HUDEP-2 (cell line): ENCODE results near the gene ATP2C2.
"Not testable (repeated sequence)": the region's sequence is repeated elsewhere in the genome, so short reads cannot be mapped to it uniquely, and the experiment has no call there.

Experiments
- DNase-seq, 76 experiments: peaks; one replicate each; lab custom pipeline; 2025; ENCODE audit not compliant: unreplicated experiment in 76 of 76; lab: John Stamatoyannopoulos, UW

ATP2C2 gene, protein sequence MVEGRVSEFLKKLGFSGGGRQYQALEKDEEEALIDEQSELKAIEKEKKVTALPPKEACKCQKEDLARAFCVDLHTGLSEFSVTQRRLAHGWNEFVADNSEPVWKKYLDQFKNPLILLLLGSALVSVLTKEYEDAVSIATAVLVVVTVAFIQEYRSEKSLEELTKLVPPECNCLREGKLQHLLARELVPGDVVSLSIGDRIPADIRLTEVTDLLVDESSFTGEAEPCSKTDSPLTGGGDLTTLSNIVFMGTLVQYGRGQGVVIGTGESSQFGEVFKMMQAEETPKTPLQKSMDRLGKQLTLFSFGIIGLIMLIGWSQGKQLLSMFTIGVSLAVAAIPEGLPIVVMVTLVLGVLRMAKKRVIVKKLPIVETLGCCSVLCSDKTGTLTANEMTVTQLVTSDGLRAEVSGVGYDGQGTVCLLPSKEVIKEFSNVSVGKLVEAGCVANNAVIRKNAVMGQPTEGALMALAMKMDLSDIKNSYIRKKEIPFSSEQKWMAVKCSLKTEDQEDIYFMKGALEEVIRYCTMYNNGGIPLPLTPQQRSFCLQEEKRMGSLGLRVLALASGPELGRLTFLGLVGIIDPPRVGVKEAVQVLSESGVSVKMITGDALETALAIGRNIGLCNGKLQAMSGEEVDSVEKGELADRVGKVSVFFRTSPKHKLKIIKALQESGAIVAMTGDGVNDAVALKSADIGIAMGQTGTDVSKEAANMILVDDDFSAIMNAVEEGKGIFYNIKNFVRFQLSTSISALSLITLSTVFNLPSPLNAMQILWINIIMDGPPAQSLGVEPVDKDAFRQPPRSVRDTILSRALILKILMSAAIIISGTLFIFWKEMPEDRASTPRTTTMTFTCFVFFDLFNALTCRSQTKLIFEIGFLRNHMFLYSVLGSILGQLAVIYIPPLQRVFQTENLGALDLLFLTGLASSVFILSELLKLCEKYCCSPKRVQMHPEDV

DNA sequence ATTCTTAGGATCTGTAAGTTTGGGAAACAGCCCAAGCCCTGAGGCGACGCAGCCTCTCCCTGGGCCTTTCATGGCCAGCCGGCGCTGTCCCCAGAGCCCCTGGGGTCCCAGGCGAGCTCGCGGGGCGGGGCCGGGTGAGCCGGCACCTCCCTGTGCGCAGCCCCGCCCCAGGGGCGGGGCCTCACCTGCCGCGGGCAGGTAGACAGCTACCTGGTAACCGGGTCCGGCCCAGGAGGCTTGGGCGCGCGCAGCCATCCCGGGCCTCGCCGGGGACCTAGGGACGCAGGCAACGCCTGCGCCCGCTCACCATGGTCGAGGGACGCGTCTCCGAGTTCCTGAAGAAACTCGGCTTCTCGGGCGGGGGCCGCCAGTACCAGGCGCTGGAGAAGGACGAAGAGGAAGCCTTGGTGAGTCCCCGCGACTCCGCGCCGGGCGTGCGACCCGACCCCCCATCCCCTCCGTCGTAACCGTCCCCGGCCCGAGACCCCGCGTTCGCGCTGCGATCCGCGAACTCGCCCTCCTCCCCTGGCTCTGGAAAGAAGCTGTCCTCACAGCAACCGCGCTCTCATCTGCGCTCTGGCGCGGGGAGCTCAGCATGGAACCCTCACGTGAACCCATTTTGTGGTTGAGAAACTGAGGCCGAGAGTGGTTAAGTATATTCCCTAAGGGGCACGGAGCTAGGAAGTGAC lies at the start of gene ATP2C2:
TSS of gene ATP2C2 (plus strand) at position 231 of the 689 bp plus-strand sequence. CDS start at position 309, 78 bp downstream.
- DNase-seq: no peak

DNA sequence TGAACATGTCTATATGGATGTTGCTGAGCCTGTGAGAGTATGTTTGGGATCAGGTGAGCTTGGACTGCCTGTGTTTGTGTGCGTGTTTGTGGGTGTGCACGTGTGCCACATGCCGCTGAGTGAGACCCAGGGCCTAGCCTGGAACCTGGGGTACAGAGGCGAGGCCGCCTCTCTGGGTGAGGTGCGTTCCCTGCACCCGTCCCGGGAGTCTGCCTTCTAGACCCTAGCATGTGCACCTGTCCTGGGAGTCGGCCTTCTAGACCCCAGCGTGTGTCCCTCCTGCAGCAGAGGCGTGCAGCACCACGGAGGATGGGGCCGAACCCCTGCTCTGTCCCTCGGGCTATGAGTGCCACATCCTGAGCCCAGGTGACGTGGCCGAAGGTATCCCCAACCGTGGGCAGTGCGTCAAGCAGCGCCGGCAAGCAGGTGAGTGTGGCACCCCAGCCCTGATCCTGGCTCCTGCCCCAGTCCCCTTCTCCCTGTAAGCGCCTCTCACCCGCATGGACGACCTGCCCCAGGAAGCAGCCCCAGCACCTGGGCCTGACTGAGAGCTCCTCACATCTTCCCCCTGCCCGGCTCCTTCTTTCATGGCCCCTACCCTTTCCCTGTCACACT lies 49.1 kb upstream of the ATP2C2 start:
- no peak for DNase-seq

DNA sequence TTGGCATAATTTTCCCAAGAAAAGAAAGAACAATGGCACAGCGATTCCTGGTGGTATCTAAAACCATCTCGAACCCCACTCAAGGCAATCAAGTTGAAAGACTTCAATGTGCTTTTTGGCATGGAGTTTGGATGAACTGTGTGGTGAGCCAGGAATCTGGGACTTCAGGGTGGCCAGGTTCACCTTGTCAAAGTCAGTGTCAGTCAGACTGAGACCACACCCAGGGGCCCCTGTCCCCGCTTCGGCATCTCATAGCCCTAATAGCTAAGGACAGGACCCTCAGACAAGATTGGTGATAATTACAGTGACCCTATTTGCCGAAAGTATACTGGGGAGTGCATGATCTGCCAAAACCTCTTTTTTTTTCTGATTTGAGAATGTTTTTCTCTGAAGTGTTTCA lies 47.8 kb upstream of the ATP2C2 start:
- no peak for DNase-seq

DNA sequence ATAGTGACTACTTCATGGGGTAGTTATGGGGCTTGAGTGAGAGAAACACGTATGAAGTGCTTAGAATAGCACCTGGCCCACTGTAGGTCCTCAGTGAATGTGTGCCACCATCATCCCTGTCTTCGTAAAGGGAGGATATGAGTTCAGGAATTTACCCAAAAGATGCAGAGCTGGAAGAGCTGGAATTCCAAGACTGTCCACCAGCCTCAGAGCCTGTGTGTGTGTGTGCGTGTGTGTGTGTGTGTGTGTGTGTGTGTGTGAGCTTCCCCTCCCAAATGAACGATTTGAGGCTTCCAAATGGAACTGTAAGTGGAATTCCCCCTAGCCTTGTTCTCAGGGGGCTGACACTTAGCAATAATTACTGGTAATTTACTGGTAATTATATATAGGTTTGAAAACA lies 46.4 kb upstream of the ATP2C2 start:
- DNase-seq: no peak

DNA sequence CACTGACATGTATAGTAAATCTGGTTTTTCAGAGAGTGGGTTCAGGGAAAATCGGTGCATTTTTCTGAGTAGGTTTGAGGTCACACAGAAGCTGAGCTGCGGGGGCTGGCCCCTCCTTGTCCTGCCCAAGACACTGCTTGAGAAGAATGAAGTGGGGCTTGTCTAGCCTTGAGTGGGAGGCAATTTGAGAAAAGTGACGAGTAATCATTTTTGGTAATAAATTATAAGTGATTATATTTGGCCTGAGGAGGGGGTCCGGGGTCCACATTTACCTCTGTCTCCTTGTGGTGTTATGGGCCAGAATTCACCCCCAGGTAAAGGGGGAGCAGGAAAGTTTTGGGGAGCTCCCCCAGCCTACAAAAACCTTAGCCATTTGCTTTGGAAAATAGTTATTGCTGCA lies 45.6 kb upstream of the ATP2C2 start:
- DNase-seq: no peak

DNA sequence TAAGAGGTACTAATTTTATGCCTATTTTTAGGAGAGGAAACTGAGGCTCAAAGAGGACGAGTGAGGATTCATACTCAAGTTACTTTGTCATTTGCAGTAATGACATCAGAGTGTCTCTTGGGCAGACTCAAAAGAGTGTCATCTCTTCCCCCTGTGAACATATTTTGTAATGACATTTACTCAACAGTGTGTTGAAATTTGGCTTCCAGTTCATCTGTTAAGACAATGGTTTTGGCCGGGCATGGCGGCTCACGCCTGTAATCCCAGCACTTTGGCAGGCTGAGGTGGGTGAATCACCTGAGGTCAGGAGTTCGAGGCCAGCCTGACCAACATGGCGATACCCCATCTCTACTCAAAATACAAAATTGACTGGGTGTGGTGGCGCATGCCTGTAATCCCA lies 44.7 kb upstream of the ATP2C2 start:
- no peak for DNase-seq

DNA sequence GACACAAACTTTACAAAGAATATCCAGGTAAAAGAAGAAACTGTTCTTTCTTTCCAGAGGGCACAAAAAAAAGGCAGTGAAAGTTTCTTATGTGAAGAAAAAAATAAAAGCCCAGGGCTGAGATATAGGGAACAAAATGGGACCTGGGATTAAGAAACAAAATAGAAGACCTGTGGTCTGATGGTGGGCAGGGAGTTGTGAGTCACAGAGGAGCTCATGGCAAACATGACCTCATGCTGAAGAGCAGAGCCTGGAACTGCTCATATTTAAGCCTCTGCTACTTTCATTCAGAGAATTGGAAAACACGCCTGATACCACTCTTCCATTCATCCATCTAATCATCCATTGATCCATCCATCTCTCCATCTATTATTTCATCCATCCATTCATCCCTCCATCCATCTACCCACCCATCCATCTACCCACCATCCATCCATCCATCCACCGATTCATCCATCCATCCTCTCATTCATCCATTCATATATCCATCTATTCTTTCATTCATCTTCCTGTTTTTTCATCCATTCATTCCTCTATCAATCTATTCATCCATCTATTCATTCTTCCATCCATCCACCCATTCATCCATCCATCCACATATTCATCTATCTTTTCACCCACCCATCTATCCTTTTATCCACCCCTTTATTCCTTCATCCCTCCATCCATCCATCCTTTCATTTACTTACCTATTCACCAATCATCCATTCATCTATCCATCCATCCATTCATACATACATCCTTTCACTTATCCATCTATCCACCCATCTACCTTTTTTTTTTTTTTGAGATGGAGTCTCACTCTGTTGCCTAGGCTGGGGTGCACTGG lies 43.7 kb upstream of the ATP2C2 start:
- no peak for DNase-seq

DNA sequence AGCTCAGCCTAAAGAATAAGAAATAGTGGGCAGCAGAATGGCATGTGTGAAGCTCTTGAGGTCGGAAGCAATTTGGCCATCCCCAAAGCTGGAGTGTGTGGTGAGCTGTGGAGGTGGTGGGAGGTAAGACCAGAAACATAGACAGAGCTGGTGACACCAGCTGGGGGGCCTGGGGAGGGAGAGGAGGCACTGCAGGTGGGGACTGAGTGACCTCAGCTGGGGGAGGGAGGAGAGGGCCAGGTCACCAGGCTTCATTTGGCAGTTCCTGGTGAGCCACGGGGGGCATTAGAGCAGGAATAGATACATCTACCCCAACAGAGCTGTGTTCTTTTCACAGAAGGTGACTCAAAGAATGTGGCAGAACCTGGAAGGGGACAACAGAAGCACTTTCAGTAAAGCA lies 41.8 kb upstream of the ATP2C2 start:
- no peak for DNase-seq

DNA sequence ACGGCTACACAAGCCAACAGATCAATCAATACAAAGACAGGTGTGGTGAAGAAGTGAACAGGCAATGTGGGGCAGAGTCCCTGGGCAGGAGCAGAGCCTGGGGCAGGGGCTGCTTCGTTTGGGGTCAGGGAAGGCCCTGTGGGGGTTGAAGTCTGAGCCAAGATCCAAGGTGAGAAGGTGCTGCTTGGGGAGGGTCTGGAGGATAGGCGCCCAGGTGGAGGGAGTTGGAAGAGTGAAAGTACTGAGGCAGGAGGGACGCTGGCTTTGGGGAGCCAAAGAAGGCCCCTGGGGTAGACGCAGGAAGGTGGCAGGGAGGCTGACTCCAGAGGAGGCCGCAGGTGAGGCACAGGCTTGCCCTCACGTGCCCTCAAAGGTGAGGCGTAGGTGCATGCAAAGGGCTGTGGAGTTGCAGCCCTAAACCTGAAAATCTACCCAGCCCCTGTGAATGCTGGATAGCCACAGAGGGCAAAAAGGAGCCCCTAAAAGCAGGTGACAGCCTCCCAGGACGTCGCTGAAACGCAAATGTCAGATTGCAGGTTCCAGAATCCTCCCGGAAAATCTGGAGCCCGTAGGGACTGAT lies 40.3 kb upstream of the ATP2C2 start:
- DNase-seq: no peak

DNA sequence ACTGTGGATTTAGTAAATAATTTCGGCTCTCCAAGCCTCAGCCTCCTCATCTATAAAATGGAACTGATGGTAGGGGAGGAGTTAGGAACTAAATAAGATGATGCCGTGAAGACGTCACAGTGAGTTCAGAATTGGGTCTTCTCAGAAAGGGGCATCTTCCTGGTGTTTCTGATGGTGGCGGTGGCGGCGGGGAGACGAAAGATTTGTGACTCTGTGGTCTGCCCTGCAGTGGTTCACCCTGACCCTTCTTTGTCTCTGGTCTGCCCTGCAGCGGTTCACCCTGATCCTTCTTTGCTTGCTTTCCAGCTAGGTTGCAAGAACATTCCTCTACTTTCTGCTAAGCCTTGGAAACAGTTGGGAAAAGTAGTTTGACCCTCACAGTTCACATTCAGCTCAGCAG lies 39.3 kb upstream of the ATP2C2 start:
- no peak for DNase-seq

DNA sequence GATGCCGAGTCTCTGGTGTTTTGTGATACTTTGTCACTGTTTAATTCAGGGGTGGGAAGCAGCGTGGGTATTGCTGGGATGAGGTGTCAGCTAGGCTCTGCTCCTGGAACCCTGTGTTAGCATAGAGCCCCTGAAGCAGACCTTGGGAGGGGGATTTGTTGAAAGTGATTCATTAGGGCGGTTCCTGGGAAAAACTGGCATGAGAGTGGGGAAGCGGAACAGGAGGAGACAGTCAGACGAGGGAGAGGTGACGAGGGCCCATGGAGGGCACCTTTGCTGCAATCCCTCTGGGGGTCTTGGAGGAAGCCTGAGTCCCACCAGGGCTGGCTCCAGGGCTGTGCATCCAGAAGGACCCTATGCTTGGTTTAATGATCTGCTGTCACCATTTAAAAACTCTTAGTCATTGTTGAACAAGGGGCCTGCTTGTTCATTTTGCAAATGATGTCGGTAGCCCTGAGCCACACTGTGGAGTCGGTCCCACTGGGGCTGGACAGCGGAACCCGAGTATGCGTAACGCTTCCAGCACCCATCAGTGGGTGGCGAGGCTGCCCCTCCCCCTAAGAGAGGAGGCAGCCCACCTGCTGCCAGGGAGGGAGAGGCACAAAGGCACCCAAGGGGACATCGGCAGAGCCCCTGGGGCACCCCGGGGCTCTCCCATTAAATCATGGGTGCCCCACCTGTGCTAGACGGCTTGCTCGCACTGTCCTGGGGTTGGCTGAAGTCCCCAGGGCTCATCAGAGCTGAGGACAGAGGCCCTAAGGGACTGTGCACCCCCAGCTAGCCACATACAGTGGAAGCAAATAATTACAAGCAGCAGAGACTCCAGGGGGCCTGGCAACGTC lies 38.3 kb upstream of the ATP2C2 start:
- no peak for DNase-seq

DNA sequence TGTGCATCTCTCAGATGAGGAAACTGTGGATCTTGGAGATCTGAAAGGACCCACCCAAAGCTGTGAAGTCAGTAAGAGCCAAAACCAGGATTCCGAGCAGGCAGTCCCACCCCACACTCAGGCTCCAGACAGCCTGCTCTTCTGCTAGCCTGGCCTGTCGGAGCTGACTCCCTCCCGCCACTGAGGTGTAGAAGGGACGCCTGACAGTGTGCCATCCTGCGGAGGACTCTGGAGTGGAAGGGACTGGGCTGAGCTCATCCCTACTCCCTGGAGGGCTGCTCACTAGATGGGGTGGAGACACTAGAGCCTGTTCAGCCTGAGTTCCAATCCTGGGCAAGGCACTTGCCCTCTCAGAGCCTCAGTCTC lies 37.7 kb upstream of the ATP2C2 start:
- DNase-seq: no peak

DNA sequence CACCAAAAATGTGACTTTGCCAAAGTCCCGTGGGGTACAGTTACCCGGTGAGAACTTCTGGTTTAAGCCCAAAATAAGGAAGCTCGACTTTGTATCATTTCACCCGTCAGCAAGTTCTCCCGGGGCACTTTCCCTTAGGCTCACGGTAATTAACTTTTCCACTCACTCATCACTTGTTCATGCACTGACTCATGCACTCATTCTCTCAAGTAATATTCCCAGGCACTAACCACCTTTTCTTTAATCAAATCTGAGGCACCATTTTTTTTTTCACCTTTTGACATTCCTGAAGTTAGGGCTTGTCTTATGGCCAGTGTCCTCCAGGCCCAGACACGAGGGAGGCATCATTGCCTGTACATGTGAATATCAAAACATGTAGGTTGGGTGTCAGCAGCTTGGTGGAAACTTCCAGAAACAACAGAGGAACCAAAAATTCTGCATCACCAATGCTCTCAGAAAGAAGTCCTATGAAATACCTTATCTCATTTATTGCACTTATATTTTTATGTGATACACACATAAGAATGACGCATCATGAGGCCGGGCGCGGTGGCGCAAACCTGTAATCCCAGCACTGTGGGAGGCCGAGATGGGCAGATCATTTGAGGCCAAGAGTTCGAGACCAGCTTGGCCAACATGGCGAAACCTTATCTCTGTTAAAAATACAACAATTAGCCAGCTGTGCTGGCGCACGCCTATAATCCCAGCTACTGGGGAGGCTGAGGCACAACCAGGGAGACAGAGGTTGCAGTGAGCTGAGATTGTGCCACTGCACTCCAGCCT lies 36.1 kb upstream of the ATP2C2 start:
- DNase-seq: no peak

DNA sequence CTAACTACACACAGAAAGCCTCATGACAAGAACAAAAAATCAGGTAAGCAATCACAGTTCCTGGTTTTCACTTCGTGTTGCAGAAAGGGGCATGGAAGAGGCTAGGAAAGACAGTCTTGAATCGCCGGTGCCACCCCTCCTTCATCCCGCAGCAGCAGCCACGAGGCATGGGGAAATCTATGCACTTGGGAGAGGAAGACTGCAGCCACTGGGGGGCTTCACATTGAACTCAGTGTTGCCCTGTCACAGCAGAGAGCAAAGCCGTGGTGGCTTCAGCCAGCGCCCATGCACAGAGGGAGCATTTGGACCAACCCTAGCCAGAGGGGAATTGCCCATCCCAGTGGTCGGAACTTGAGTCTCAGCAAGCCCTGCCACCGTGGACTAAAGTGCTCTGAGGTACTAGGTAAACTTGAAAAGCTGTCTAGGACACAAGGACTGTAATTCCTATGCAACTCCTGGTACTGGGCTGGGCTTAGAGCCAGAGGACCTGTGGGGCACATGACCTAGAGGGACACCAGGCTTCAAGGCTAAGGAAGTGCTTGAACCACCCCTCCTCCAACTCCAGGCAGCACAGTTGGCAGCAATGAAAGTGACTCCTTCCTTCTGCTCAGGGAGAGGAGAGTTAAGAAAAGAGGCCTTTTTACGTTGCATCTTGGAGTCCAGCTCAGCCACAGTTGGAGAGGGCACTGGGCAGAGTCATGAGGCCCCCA lies 35.2 kb upstream of the ATP2C2 start:
- no peak for DNase-seq

DNA sequence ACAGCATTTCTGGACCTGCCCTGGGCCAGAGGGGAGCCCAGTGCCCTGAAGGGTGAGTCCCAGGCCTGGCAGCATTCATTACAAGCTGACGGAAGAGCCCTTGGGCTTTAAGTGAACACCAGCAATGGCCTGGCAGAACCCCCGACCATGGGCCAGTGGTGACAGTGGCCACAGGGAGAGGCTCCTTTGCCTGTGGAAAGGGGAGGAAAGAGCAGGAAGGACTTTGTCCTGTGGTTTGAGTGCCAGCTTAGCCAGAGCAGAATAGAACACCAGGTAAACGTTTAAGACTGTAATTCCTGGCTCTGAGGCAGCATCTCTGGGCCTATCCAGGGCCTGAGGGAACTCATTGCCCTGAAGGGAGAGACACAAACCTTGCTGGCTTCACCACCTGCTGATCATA lies 34.3 kb upstream of the ATP2C2 start:
- no peak for DNase-seq

DNA sequence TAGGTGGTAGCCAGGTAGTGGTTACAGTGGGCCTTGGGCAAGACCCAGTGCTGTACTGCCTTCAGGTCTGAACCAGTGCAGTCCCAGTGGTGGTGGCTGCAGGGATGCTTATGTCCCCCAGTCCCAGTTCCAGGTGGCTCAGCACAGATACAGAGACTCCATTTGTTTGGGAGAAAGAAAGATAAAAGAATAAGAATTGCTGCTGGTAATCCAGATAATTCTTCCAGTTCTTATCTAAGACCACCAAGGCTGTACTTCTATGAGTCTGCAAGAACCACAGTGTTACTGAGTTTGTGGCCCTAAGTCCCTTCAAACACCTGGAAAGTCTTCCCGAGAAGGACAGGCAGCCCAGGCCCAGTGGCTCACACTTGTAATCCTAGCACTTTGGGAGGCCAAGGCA lies 33.9 kb upstream of the ATP2C2 start:
- no peak for DNase-seq

DNA sequence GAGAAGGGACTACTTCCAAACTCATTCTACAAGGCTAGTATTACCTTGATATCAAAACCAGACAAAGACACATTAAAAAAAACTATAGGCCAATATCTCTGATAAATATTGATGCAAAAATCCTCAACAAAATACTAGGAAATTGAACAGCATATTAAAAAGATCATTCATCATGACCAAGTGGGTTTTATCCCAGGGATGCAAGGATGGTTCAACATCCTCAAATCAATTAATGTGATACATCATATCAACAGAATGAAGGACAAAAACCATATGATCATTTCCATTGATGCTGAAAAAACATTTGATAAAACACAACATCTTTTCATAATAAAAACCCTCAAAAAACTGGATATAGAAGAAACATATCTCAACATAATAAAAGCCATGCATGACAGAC lies 31.1 kb upstream of the ATP2C2 start:
- DNase-seq: not testable (repeated sequence)
